Measurements from ENCODE around the gene PLCL1. TPM values are rescaled to one million over a fixed set of nuclear protein-coding genes. Genes with fewer than 3 reads are reported as not detected.

The PLCL1 gene
- total RNA-seq, 2 donors from 2014 or later, result 0.04 to 0.11 TPM

- H3K27me3 Mint-ChIP-seq (ENCODE audit: insufficient read depth), result peaks cover 31% of the 10 kb centered on the region
- H3K27ac ChIP-seq (ENCODE audit: low read depth, low read length), result no peak overlapping the region
- H3K36me3 Mint-ChIP-seq (ENCODE audit: low read depth), result no peaks in the 10 kb centered on the region
- no peak for DNase-seq
- peaks cover 7% of the 10 kb centered on the region for H3K9me3 Mint-ChIP-seq
- no peaks in the 10 kb centered on the region for H3K9me3 ChIP-seq (ENCODE audit: control insufficient read depth, low read length)
- peaks cover 23% of the 10 kb centered on the region for H3K27me3 ChIP-seq (ENCODE audit: control insufficient read depth, insufficient read depth, low read length, poor library complexity, severe bottlenecking)
- peaks cover 3% of the 10 kb centered on the region for H3K4me1 Mint-ChIP-seq
- H3K4me3 ChIP-seq (ENCODE audit: low read length), result no peak overlapping the region
- no peak overlapping the region for H3K4me3 Mint-ChIP-seq
- TF ChIP-seq CTCF (conservative IDR thresholded peaks at IDR 0.05), result no peak
- no peak overlapping the region for H3K27ac Mint-ChIP-seq
- WGBS, 2 experiments (ENCODE audit: insufficient coverage in 1 of 2, insufficient read length in 1 of 2), result 71 to 79% methylated on average over 3 of the region's 3 CpGs
- H3K4me1 ChIP-seq (ENCODE audit: control insufficient read depth, insufficient read depth, low read length), result no peaks in the 10 kb centered on the region
- H3K36me3 ChIP-seq (ENCODE audit: control insufficient read depth, insufficient read depth, low read length), result no peaks in the 10 kb centered on the region
- H3K9ac ChIP-seq (ENCODE audit: extremely low read depth, low read length, poor library complexity, severe bottlenecking), result no peak overlapping the region
These were observed 5.3 kb upstream of the PLCL1 start for GRCh38 chr2:197799068-197799467.

DNA sequence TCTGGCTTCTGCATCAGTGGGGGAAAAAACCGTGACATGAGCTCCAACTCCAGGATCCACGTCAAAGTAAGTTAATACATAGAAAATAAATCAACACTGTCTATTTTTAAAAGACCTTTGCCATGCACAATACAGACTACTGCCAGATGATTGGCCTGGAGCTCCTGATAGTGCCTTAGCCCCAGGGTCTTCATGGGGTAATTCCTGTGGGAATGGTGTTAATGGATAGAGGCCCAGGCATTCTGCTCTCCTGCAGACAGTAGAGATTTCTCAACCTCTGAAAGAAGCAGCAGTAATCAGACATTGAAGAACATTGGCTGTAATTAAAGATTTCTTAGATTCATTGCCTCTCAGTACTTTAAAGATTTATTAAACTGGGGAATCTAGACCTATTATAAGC, 4.3 kb upstream of the PLCL1 start:
- Histone ChIP-seq H3K4me1 (ENCODE audit: control insufficient read depth, insufficient read depth, low read length) (no peaks in the 10 kb centered on the region), H3K9ac (ENCODE audit: extremely low read depth, low read length, poor library complexity, severe bottlenecking) (no peak overlapping the region), H3K27me3 (ENCODE audit: control insufficient read depth, insufficient read depth, low read length, poor library complexity, severe bottlenecking) (peaks cover 26% of the 10 kb centered on the region), H3K4me3 (ENCODE audit: low read length) (no peak overlapping the region), H3K27ac (ENCODE audit: low read depth, low read length) (no peak overlapping the region), H3K9me3 (ENCODE audit: control insufficient read depth, low read length) (no peaks in the 10 kb centered on the region), H3K36me3 (ENCODE audit: control insufficient read depth, insufficient read depth, low read length) (no peaks in the 10 kb centered on the region)
- no peak for TF ChIP-seq CTCF (conservative IDR thresholded peaks at IDR 0.05)
- H3K27ac Mint-ChIP-seq, result no peak overlapping the region
- WGBS, 2 experiments (ENCODE audit: insufficient coverage in 1 of 2, insufficient read length in 1 of 2), result 88% methylated on average over 2 of the region's 2 CpGs; no CpG with 5 or more reads in 1 of the 2 experiments
- H3K4me3 Mint-ChIP-seq, result no peak overlapping the region
- DNase-seq, result no peak
- peaks cover 7% of the 10 kb centered on the region for H3K9me3 Mint-ChIP-seq
- H3K27me3 Mint-ChIP-seq (ENCODE audit: insufficient read depth), result peaks cover 35% of the 10 kb centered on the region
- H3K36me3 Mint-ChIP-seq (ENCODE audit: low read depth), result no peaks in the 10 kb centered on the region
- H3K4me1 Mint-ChIP-seq, result peaks cover 5% of the 10 kb centered on the region

DNA sequence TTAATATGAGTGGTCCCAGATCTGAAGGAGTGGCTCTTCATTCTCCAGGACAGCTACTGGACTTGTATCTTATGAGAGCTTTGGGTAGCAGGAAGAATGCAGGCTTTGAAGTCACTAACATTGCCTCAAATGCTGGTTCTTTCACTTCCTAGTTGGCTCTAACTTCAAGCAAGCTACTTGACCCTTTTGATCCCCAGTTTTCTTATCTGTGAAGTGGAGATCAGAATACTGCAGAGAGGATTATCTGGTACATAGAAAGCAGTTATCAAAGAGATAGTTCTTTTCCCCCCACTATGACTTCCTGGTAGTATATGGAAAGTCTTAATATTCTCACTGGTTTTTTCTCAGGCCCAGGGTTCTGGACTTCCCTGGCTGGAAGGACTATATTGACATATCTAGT, 3.4 kb upstream of the PLCL1 start:
- H3K4me3 ChIP-seq (ENCODE audit: low read length), result no peak overlapping the region
- no peak overlapping the region for H3K27ac ChIP-seq (ENCODE audit: low read depth, low read length)
- H3K36me3 Mint-ChIP-seq (ENCODE audit: low read depth), result no peaks in the 10 kb centered on the region
- H3K27ac Mint-ChIP-seq, result no peak overlapping the region
- H3K36me3 ChIP-seq (ENCODE audit: control insufficient read depth, insufficient read depth, low read length), result no peaks in the 10 kb centered on the region
- no peaks in the 10 kb centered on the region for H3K4me1 ChIP-seq (ENCODE audit: control insufficient read depth, insufficient read depth, low read length)
- H3K4me3 Mint-ChIP-seq, result no peak overlapping the region
- no peak overlapping the region for H3K9ac ChIP-seq (ENCODE audit: extremely low read depth, low read length, poor library complexity, severe bottlenecking)
- peaks cover 45% of the 10 kb centered on the region for H3K27me3 Mint-ChIP-seq (ENCODE audit: insufficient read depth)
- no peak for TF ChIP-seq CTCF (conservative IDR thresholded peaks at IDR 0.05)
- H3K9me3 Mint-ChIP-seq, result peaks cover 4% of the 10 kb centered on the region
- no peaks in the 10 kb centered on the region for H3K9me3 ChIP-seq (ENCODE audit: control insufficient read depth, low read length)
- DNase-seq, result no peak
- peaks cover 10% of the 10 kb centered on the region for H3K4me1 Mint-ChIP-seq
- peaks cover 35% of the 10 kb centered on the region for H3K27me3 ChIP-seq (ENCODE audit: control insufficient read depth, insufficient read depth, low read length, poor library complexity, severe bottlenecking)

Data from endodermal cell (in vitro differentiated cells).